GM19023 (cell line): ENCODE measurements around the gene TAS2R9.
"Not testable (repeated sequence)": the region's sequence is repeated elsewhere in the genome, so short reads cannot be mapped to it uniquely, and the experiment has no call there.

Experiments used
- ATAC-seq: cut with Tn5 transposase; IDR thresholded peaks from one replicate; pipeline ENCODE4 v1.9.1; 2021; ENCODE audit warnings: mild to moderate bottlenecking, moderate library complexity; ENCODE audit not compliant: unreplicated experiment

Gene TAS2R9

DNA sequence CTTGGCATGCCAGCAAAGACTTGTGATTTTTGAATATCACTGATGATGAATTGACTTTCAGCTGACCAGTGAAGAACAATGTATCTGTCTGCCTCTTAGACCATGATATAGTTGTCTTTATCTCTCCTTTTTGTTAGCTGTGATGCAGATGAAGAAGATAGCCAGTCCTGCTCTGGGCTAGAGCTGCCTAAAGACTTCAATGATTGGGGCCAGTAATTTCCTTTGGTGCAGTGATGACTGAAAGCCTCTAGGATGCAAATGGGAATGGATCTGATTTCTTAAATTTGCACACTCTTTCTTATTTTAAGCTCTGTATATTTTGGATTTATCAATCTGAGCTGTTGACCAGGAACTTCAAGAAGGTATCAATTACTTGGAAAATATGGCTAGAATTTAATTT lies at the start of gene TAS2R9:
TSS of gene TAS2R9 (minus strand) at position 101 of the 400 bp plus-strand sequence. CDS start at position 8, 93 bp downstream.
- no peak for ATAC-seq

- ATAC-seq, result no peak
Observed at GRCh38 chr12:10855807-10856206, 45.8 kb upstream of the TAS2R9 start.

DNA sequence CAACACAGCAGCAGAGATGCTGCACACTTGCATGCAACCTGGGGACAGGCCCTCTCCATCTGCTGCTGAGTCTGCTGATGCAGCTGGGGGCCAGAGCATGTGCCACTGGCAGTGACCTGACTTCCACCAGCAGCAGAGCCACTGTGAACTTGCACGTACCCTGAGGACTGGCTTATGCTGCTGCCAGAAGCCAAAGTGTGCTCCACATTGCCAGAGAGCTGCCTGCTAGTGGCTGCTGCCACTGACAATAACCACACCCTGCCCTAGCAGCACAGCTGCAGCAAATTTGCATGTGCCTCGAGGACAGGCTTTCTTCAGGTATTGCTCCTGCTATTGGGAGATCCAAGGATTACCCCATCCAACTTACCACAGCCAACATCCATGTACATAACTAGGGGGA lies 43.8 kb upstream of the TAS2R9 start:
- no peak for ATAC-seq

DNA sequence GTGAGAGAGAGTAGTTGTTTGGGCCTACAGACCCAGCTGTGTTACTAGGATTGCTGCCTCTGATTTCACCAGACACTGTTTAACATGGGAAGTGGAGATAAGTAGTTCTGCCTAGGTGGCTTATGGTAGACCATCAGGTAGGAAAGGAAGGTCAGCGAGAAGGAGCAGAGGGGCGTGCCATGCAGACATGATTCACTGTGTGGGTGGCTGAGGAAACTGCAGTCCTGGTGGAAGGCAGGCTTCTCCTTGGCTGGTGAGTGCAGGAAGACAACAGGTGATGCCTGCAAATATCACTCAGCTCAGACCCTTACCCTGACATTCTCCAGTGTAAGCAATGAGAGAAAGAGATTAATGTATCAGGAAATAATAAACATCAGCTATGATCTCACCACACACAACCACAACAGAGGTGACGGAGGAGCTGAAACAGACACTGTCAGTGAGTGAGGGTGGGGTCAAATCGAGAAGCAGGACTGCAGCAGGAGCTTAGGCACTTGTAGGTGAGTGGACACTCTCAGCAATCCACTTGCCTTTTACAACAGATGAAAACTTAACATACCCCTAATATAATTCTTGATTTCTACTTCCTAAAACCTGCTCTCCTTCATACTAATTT lies 41.4 kb upstream of the TAS2R9 start:
- no peak for ATAC-seq

DNA sequence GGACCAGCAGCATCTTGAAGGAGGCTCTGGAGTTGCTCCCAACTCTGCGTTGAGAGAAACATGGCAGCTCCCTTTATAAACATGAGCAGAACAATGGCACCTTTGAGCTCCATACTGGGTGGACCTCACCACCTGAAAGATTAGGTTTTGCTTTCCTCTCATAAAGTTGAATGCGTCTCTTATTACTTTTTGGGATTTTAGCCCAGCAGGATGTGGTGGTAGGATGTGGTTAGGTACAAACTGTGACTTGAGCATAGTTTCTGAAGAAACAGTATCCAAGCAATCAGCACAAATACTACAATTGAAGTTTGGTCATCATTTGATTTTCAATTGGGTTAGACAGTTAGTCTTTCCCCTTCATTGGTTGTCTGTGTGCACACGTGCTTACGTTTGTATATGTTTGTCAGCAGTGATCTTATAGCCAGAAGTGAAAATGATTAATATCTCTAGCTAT lies 39.5 kb upstream of the TAS2R9 start, which contains the start of gene PRR4:
TSS of gene PRR4 (minus strand) at position 51 of the 454 bp plus-strand sequence. CDS start at position 13, 38 bp downstream.
- ATAC-seq, result no peak

DNA sequence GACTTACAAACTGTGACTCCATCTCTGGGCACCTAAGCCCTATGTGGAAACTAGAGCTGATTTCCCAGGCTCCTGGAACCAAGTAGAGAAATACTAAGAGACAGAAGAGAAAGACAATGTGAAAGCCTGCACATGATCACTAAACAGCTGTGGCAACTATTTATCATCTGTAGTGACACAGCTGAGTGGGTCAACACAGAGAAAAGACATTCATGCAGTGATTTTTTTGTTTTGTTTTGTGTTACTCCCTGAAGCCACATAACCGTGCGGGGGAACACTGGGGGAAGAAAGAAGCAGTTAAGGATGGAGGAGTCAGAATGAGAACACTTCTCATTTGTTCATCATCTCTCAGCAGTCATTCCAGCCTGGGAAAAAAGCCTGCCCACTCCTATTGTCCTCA lies 37.8 kb upstream of the TAS2R9 start:
- ATAC-seq, result no peak

- no peak for ATAC-seq
Observed at GRCh38 chr12:10842862-10843261, 32.9 kb upstream of the TAS2R9 start.

DNA sequence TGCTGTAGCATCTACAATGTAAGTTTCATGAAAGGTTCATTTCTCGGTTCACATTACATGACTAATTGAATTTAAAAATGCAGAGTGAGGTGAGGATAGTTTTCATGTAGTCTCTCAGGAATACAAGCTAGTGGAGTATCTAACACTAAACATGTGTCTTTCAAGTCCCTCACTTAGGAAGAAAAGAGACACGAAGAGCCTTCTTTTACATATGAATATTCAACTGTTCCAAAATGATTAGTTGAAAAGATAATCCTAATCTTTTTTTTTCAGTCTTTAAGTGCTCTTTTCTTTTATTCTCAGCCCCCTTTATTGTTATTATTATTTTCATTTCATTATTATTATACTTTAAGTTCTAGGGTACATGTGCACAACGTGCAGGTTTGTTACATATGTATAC lies 28.5 kb upstream of the TAS2R9 start:
- ATAC-seq, result no peak

DNA sequence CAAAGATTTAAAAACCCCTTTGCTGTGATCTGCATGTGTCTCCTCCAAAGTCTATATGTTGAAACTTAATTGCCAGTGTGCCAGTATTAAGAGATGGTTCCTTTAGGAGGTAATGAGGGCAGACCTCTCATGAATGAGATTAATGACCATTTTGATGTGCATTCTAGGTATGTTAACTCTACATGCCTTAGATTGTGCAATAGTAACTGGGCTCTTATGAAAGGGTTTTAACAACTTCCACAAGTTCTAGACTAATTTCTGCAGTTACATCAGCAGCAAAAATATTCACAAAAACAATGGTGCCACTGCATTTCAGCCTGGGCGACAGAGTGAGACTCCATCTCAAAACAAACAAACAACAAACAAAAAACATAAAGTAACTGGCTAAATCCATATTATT lies 20.0 kb upstream of the TAS2R9 start:
- ATAC-seq, result no peak

DNA sequence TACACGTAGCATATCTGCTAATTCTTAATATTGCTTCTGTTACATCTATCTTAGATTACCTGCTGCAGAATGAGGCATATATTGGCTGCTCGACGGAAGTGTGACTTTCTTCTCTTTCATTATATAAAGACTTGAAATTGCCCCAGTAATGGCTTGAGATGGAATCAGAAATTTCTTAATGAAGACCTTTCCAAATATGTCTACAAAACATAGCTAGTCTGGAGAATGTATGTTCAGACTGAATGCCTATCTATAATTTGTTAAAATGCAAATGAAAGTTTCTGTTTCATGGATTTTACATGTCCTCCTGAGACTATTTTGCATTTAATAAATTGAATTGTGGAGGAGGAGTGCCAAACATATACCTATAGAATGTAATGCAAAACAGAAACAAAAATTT lies 16.3 kb upstream of the TAS2R9 start, which contains the start of gene TAS2R10:
TSS of gene TAS2R10 (minus strand) at position 101 of the 400 bp plus-strand sequence. CDS start at position 12, 89 bp downstream.
- ATAC-seq, result no peak

DNA sequence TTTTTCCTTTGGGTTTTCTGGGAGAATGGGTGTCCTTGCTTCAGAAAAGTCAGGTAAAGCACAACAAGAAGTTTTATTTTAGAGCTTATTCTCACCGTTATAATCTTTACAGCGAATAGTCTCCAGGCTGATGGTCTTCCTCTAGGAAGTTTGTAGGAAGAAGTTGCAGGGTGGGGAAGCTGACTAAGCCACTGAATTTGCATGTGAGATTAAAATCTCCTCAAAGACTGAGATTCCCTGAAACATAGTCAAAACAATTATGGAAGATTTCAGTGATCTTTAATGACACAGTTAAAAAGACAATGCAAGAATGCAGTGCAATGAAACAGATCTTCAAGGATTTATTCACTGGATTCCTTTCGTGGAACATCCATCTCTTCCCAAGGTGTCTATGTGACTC lies 15.0 kb upstream of the TAS2R9 start:
- no peak for ATAC-seq

GRCh38 chr12:10811883-10812536 lies 2.0 kb upstream of the TAS2R9 start:
- no peak for ATAC-seq

- ATAC-seq, result no peak
Observed at GRCh38 chr12:10807186-10807585, 2.8 kb downstream of the TAS2R9 start, which contains the start of gene TAS2R8. Gene TAS2R8, minus strand, starts transcription at chr12:10807286. Its CDS starts 306 bp downstream, at chr12:10806980.

DNA sequence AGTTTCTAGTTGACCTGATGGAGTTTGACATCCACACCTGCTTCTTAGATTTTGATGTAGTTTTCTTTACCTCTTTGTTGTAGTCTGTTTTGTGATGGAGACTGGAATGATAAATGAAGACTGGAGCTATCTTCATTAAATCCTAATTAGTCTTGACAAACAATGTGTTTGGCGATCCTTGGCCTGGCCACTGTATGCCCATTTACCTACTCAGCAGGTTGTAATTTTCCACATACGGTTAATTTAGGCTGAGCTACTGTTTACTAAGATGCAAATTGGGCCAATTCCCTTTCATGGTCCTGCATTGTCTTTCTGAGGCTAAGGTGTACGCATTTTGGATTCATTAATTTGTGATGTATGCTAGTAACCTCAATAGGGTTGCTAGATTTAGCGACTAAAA lies 7.4 kb downstream of the TAS2R9 start, which contains the start of gene TAS2R7:
TSS of gene TAS2R7 (minus strand) at position 41 of the 400 bp plus-strand sequence. CDS start 57 bp downstream, outside the sequence.
- no peak for ATAC-seq

DNA sequence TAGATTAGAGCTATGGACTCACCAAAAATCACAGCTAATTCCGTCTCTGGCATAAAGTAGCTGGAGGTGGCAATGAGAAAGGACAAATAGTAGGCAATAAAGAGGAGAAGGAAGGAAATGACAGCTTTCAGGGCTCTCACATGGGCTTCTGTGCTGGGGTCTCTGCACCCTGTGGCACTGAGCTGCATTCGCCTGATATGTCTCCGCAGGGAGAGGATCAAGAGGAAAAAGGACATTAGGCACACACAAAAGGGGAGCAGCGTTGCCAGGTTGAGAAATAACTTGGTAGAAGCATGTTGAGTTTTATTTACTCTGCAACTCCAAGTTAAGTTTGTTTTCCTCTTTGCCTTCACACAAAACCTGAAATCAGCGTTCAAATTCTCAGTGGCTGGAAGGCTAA lies 8.2 kb downstream of the TAS2R9 start:
- ATAC-seq, result no peak

GRCh38 chr12:10794222-10794621 lies 15.7 kb downstream of the TAS2R9 start:
- ATAC-seq, result no peak

GRCh38 chr12:10791769-10792168 lies 18.2 kb downstream of the TAS2R9 start:
- ATAC-seq, result not testable (repeated sequence)

DNA sequence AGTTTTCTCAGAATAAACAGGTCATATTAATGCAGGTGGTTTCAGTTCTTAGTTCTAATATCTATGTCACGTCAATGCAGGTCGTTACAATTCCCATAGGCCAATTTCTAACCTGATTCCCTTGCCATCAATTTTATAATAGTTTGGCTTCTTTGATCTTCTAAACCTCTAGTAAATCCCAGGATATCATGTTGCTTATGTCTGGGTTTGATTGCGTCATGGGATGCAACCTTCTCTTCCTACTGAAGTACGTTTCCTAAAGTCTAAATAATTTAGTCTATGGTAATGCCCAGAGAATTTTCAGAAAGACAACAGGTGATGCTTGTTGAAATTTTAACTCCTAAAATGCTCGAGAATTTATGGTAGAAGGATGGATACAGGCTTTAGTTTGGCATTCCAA lies 26.7 kb downstream of the TAS2R9 start:
- no peak for ATAC-seq

DNA sequence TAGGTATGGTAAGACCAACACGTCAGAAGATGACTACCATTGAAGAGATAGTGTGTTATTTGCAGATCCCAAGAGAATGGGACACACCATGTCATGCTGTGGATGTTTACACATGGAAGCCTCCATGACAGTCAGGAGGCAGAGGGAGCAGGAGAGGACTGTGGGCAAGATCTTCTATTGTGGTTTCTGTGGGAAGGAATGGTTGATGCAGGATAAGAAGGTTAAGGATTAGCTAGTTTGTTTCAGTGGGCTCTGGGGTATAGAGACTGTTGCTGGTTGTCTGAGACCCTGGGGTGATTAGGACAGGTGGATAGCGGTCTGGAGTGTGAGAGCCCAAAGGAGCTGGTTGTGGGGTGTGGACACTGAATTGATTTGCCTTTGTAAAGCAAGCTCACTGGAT lies 30.9 kb downstream of the TAS2R9 start:
- ATAC-seq, result no peak

DNA sequence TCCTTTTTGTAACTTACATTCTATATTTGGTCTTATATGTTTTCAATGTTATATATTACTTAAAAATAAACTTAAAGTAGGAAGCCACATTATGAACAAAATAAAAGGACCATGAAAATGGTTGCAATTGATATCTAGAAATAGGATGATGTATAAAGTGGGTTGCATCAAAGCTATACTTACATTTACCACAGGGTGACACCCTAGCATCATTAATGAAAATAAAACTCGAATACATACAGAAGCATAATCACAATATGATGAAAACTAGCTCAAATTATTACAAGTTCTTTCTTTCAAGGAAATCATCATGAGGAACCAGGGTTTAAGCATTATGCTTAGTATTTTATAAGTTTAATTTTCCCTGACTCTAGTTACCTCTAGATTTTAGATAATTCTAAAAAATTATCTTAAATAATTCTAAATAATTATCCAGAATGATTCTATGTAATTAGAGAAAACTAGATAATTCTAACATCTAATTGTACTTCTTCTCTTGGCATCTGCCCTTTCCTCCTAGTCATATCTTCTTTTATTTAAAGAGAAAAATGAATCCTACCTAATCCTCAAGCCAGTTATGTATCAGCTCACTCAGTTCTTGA lies 38.7 kb downstream of the TAS2R9 start:
- no peak for ATAC-seq

- ATAC-seq, result no peak
Observed at GRCh38 chr12:10759657-10760056, 50.3 kb downstream of the TAS2R9 start.
